ENCODE measurements around the gene ATP6V1A.

GRCh38 chr3:113741086-113741485, 5.7 kb upstream of the ATP6V1A start:
- TF ChIP-seq CTCF (IDR thresholded peaks at IDR 0.05; ENCODE audit: insufficient read depth, low read length): no peak
- no peak for TF ChIP-seq GABPA (IDR thresholded peaks at IDR 0.05; ENCODE audit: low read depth)

Measured in HL-60 (cell line).